ENCODE results near the gene IL11RA. TPM values are rescaled to one million over a fixed set of nuclear protein-coding genes. Genes with fewer than 3 reads are reported as not detected.

The IL11RA gene
- total RNA-seq, 1 donor from 2014 or later, result 32.9 TPM

DNA sequence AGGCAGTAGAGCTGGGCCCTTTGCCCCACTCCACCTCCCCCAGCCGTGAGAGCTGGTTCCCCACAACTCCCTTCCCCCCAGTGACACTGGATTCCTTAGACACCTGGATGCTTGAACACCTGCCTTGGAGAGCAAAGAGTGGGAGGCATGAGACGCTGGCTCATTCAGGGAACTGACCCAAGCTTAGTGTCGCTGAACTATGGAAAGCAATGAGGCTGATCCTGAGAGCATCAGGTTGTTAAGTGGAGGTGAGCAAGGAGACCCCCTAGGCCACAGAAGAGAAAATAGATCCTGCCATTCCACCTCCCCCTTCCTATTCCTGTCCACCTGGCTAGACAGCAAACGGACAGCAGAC is 37.1 kb downstream of the IL11RA start:
- Mint-ChIP-seq H3K4me3 (ENCODE audit: unreplicated experiment) (no peak overlapping the region), H3K4me1 (ENCODE audit: low read depth) (no peaks in the 10 kb centered on the region), H3K27ac (ENCODE audit: unreplicated experiment) (no peak overlapping the region), H3K36me3 (ENCODE audit: low read depth) (peaks cover 4% of the 10 kb centered on the region), H3K27me3 (ENCODE audit: low read depth) (no peaks in the 10 kb centered on the region), H3K9me3 (ENCODE audit: low read depth) (no peaks in the 10 kb centered on the region)
- no peak for DNase-seq (ENCODE audit: low spot score)
- TF ChIP-seq, protein P1, sequence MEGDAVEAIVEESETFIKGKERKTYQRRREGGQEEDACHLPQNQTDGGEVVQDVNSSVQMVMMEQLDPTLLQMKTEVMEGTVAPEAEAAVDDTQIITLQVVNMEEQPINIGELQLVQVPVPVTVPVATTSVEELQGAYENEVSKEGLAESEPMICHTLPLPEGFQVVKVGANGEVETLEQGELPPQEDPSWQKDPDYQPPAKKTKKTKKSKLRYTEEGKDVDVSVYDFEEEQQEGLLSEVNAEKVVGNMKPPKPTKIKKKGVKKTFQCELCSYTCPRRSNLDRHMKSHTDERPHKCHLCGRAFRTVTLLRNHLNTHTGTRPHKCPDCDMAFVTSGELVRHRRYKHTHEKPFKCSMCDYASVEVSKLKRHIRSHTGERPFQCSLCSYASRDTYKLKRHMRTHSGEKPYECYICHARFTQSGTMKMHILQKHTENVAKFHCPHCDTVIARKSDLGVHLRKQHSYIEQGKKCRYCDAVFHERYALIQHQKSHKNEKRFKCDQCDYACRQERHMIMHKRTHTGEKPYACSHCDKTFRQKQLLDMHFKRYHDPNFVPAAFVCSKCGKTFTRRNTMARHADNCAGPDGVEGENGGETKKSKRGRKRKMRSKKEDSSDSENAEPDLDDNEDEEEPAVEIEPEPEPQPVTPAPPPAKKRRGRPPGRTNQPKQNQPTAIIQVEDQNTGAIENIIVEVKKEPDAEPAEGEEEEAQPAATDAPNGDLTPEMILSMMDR (IDR thresholded peaks at IDR 0.05), result no peak

DNA sequence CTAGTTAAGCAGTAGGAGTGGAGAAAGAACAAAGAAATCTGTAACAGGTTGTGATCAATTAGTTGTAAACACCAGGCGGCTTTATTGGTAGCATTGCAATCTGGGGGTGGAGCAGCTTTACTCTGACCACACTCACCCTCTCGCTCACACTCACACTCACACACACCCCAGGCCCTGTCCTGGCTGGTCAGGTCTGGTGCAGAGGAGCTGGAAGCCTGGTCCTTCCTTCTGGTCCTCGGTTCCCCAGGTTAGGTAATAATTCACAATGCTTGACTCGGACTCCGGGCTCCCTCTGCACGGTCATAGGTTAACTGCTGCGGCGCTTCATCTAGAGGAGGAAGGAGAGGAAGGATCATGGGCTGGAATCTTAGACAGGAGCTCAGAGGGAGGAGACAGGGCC is 37.5 kb downstream of the IL11RA start:
- Mint-ChIP-seq H3K9me3 (ENCODE audit: low read depth) (no peaks in the 10 kb centered on the region), H3K27ac (ENCODE audit: unreplicated experiment) (no peak overlapping the region), H3K4me3 (ENCODE audit: unreplicated experiment) (no peak overlapping the region), H3K27me3 (ENCODE audit: low read depth) (no peaks in the 10 kb centered on the region), H3K4me1 (ENCODE audit: low read depth) (no peaks in the 10 kb centered on the region), H3K36me3 (ENCODE audit: low read depth) (peaks cover 4% of the 10 kb centered on the region)
- TF ChIP-seq, protein P1 (IDR thresholded peaks at IDR 0.05), result no peak
- DNase-seq (ENCODE audit: low spot score), result peak; percentile 50

DNA sequence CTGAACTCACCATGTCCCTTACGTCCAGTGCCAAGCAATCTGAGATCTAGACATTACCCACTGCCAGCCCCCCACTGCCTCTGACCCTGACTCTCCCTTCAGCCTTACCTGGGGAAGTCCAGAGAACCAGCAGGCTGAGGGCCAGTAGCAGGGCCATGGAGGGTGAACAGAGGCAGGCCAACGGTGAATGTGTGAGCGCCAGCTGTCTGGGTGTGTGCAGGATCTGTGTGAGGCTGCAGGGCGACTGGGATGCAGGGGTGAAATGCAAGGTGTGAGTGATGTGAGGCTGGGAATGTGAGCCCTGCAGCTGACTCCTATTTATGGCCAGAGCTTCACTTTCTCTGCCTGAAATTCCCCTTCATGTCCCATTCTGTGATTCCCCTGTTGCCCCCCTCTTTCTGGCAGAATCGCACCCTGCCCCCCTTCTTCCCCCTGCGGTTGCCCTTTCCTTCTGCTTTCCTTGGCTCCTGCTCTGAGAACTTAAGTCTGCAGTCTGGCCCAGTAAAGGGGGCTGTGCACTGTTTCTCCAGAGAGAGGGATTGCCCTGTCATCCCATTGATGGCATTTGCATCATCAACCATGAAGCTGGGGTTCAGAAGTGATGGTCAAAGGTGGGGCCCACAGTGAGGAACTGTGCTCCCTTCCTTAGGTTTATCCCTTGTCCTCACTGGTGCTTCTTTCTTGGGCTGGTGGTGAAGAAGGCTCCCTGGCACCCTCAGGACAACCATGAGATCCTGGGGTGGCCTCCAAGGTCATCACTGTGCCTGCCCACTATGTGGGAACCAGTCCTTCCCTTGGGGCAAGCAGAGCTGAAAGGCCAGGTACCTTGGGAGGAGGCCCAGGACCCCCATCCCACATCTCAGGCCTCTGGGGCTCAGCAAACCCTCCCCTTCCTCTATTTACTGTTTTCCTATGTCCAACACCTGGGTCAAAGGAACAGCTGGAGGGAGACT is 39.3 kb downstream of the IL11RA start, which contains the start of gene CCL19:
TSS of gene CCL19 (minus strand) at position 294 of the 953 bp plus-strand sequence. CDS start at position 157, 137 bp downstream.
- Mint-ChIP-seq H3K9me3 (ENCODE audit: low read depth) (no peaks in the 10 kb centered on the region), H3K4me3 (ENCODE audit: unreplicated experiment) (no peak within 1 kb of the TSS), H3K4me1 (ENCODE audit: low read depth) (no peaks in the 10 kb centered on the region), H3K27me3 (ENCODE audit: low read depth) (no peaks in the 10 kb centered on the region), H3K27ac (ENCODE audit: unreplicated experiment) (no peak within 1 kb of the TSS), H3K36me3 (ENCODE audit: low read depth) (peaks cover 3% of the 10 kb centered on the region)
- TF ChIP-seq, protein P1 (IDR thresholded peaks at IDR 0.05), result no peak
- DNase-seq (ENCODE audit: low spot score), result peak; percentile 87

DNA sequence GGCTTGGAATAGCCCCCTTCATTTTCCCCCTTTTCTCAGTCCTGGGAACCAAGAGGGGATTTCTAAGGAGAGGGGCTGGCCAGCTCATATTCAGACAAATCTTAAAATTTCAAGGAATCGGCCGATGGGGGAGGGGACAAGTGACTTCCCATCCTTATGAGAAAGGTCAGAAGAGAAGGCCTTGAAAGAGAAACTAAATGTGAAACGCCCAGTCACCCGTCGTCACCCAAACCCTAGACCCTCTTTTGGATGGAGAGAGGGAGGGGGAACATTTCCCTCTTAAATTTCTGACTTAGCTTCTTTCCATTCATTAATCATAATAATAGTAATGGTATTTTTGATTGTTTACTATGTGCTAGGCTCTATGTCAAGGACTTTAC is 39.9 kb downstream of the IL11RA start:
- H3K36me3 Mint-ChIP-seq (ENCODE audit: low read depth), result peaks cover 3% of the 10 kb centered on the region
- H3K27ac Mint-ChIP-seq (ENCODE audit: unreplicated experiment), result no peak overlapping the region
- H3K4me1 Mint-ChIP-seq (ENCODE audit: low read depth), result no peaks in the 10 kb centered on the region
- TF ChIP-seq, protein P1 (IDR thresholded peaks at IDR 0.05), result no peak
- no peaks in the 10 kb centered on the region for H3K9me3 Mint-ChIP-seq (ENCODE audit: low read depth)
- H3K4me3 Mint-ChIP-seq (ENCODE audit: unreplicated experiment), result no peak overlapping the region
- DNase-seq (ENCODE audit: low spot score), result peak; percentile 10
- H3K27me3 Mint-ChIP-seq (ENCODE audit: low read depth), result no peaks in the 10 kb centered on the region

DNA sequence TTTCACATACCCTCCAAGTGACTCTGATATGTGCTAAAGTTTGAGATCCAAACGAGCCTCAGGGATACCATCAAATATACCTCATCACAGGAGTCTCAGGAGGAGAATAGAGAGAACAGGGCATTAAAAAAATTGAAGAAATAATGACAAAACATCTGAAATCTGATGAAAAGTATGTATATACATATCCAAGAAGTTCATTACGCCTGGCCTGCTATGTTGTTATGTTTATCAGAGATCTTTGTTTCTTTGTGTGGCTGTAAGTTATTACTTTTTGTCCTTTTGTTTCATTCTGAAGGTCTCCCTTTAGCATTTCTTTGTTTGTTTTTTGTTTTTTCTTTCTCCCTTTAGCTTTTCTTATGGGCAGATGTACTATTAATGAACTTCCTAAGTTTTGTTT is 41.6 kb downstream of the IL11RA start:
- no peaks in the 10 kb centered on the region for H3K9me3 Mint-ChIP-seq (ENCODE audit: low read depth)
- TF ChIP-seq, protein P1 (IDR thresholded peaks at IDR 0.05), result no peak
- peaks cover 3% of the 10 kb centered on the region for H3K36me3 Mint-ChIP-seq (ENCODE audit: low read depth)
- no peak overlapping the region for H3K27ac Mint-ChIP-seq (ENCODE audit: unreplicated experiment)
- no peak for DNase-seq (ENCODE audit: low spot score)
- no peaks in the 10 kb centered on the region for H3K27me3 Mint-ChIP-seq (ENCODE audit: low read depth)
- no peaks in the 10 kb centered on the region for H3K4me1 Mint-ChIP-seq (ENCODE audit: low read depth)
- no peak overlapping the region for H3K4me3 Mint-ChIP-seq (ENCODE audit: unreplicated experiment)

All from chondrocyte (in vitro differentiated cells).